Measurements from ENCODE around the gene GARIN5B. TPM values are rescaled to one million over a fixed set of nuclear protein-coding genes. Genes with fewer than 3 reads are reported as not detected.

Gene GARIN5B
- total and polyA plus RNA-seq, 2 experiments from 2014 or later: not detected

DNA sequence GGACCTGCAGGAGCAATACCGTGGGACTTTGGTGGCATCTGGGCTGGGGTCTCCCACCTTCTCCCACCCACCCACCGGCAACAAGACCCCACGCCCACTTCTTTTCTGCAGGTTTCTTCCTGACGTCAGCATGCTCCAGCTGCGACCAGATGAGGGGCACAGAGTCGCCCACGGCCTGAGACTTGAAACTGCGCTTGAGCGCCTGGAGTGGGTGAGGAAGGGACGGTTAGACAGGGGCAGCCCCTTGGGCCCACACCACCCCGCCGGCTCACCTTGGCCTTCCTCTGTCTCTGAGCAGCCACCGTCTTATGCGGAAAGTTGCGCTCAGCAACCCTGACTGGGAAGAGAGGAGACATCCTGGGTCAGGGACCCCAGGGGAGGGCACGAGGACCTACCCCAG lies 2.2 kb downstream of the GARIN5B start:
- Mint-ChIP-seq H3K27me3 (ENCODE audit: insufficient read depth, low read depth, poor library complexity) (peaks cover 32% of the 10 kb centered on the region), H3K4me1 (peaks cover 9% of the 10 kb centered on the region; the same call in 2 of the 3 replicates)

More for the DNA sequence above, 2.2 kb downstream of the GARIN5B start:
- Histone ChIP-seq H2AFZ (no peak overlapping the region), H4K20me1 (replicated peaks; ENCODE audit: insufficient read depth) (no peaks in the 10 kb centered on the region), H3K27ac (ENCODE audit: low read depth) (no peak overlapping the region), H3K9me2 (ENCODE audit: insufficient read depth) (no peaks in the 10 kb centered on the region), H3K4me2 (no peak overlapping the region), H3K4me3 (no peak overlapping the region), H3F3A (replicated peaks; ENCODE audit: low read depth) (peaks cover under 1% of the 10 kb centered on the region; the same call in 1 of the 2 replicates), H3K27me3 (ENCODE audit: insufficient read depth) (peaks cover 24% of the 10 kb centered on the region), H3K36me3 (ENCODE audit: insufficient read depth) (no peaks in the 10 kb centered on the region), H3K4me1 (ENCODE audit: insufficient read depth) (no peaks in the 10 kb centered on the region), H3K79me2 (replicated peaks; ENCODE audit: insufficient read depth) (no peaks in the 10 kb centered on the region)
- no peak overlapping the region for H3K4me3 Mint-ChIP-seq
- TF ChIP-seq, protein P1, sequence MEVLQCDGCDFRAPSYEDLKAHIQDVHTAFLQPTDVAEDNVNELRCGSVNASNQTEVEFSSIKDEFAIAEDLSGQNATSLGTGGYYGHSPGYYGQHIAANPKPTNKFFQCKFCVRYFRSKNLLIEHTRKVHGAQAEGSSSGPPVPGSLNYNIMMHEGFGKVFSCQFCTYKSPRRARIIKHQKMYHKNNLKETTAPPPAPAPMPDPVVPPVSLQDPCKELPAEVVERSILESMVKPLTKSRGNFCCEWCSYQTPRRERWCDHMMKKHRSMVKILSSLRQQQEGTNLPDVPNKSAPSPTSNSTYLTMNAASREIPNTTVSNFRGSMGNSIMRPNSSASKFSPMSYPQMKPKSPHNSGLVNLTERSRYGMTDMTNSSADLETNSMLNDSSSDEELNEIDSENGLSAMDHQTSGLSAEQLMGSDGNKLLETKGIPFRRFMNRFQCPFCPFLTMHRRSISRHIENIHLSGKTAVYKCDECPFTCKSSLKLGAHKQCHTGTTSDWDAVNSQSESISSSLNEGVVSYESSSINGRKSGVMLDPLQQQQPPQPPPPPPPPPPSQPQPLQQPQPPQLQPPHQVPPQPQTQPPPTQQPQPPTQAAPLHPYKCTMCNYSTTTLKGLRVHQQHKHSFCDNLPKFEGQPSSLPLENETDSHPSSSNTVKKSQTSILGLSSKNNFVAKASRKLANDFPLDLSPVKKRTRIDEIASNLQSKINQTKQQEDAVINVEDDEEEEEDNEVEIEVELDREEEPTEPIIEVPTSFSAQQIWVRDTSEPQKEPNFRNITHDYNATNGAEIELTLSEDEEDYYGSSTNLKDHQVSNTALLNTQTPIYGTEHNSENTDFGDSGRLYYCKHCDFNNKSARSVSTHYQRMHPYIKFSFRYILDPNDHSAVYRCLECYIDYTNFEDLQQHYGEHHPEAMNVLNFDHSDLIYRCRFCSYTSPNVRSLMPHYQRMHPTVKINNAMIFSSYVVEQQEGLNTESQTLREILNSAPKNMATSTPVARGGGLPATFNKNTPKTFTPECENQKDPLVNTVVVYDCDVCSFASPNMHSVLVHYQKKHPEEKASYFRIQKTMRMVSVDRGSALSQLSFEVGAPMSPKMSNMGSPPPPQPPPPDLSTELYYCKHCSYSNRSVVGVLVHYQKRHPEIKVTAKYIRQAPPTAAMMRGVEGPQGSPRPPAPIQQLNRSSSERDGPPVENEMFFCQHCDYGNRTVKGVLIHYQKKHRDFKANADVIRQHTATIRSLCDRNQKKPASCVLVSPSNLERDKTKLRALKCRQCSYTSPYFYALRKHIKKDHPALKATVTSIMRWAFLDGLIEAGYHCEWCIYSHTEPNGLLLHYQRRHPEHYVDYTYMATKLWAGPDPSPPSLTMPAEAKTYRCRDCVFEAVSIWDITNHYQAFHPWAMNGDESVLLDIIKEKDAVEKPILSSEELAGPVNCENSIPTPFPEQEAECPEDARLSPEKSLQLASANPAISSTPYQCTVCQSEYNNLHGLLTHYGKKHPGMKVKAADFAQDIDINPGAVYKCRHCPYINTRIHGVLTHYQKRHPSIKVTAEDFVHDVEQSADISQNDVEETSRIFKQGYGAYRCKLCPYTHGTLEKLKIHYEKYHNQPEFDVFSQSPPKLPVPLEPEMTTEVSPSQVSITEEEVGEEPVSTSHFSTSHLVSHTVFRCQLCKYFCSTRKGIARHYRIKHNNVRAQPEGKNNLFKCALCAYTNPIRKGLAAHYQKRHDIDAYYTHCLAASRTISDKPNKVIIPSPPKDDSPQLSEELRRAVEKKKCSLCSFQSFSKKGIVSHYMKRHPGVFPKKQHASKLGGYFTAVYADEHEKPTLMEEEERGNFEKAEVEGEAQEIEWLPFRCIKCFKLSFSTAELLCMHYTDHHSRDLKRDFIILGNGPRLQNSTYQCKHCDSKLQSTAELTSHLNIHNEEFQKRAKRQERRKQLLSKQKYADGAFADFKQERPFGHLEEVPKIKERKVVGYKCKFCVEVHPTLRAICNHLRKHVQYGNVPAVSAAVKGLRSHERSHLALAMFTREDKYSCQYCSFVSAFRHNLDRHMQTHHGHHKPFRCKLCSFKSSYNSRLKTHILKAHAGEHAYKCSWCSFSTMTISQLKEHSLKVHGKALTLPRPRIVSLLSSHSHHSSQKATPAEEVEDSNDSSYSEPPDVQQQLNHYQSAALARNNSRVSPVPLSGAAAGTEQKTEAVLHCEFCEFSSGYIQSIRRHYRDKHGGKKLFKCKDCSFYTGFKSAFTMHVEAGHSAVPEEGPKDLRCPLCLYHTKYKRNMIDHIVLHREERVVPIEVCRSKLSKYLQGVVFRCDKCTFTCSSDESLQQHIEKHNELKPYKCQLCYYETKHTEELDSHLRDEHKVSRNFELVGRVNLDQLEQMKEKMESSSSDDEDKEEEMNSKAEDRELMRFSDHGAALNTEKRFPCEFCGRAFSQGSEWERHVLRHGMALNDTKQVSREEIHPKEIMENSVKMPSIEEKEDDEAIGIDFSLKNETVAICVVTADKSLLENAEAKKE (CRISPR knock-in tag; IDR thresholded peaks at IDR 0.05): no peak
- TF ChIP-seq ZNF114 (CRISPR knock-in tag; IDR thresholded peaks at IDR 0.05): no peak
- no peak for TF ChIP-seq ETS1 (IDR thresholded peaks at IDR 0.05)
- no peak for TF ChIP-seq NANOG (IDR thresholded peaks at IDR 0.05; ENCODE audit: borderline replicate concordance)
- TF ChIP-seq EZH2phosphoT487 (IDR thresholded peaks at IDR 0.05; ENCODE audit: unreplicated experiment): no peak
- no peak for TF ChIP-seq CREB1 (CRISPR knock-in tag; IDR thresholded peaks at IDR 0.05; ENCODE audit: low read depth)
- TF ChIP-seq, protein P2, sequence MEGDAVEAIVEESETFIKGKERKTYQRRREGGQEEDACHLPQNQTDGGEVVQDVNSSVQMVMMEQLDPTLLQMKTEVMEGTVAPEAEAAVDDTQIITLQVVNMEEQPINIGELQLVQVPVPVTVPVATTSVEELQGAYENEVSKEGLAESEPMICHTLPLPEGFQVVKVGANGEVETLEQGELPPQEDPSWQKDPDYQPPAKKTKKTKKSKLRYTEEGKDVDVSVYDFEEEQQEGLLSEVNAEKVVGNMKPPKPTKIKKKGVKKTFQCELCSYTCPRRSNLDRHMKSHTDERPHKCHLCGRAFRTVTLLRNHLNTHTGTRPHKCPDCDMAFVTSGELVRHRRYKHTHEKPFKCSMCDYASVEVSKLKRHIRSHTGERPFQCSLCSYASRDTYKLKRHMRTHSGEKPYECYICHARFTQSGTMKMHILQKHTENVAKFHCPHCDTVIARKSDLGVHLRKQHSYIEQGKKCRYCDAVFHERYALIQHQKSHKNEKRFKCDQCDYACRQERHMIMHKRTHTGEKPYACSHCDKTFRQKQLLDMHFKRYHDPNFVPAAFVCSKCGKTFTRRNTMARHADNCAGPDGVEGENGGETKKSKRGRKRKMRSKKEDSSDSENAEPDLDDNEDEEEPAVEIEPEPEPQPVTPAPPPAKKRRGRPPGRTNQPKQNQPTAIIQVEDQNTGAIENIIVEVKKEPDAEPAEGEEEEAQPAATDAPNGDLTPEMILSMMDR (conservative IDR thresholded peaks at IDR 0.05; ENCODE audit: low read depth in 2 of 2): no peak
- TF ChIP-seq ZNF331 (CRISPR knock-in tag; IDR thresholded peaks at IDR 0.05; ENCODE audit: low read depth): no peak
- no peak for TF ChIP-seq STAT1 (IDR thresholded peaks at IDR 0.05; ENCODE audit: unreplicated experiment)
- TF ChIP-seq POLR2AphosphoS5 (IDR thresholded peaks at IDR 0.05; ENCODE audit: low read depth): no peak
- TF ChIP-seq EZH2 (IDR thresholded peaks at IDR 0.05; ENCODE audit: low read depth, unreplicated experiment): no peak
- TF ChIP-seq JUNB (IDR thresholded peaks at IDR 0.05; ENCODE audit: unreplicated experiment): no peak
- no peak for TF ChIP-seq REST (IDR thresholded peaks at IDR 0.05; ENCODE audit: unreplicated experiment)
- H3K9me3 Mint-ChIP-seq: no peaks in the 10 kb centered on the region
- DNase-seq (ENCODE audit: low spot score) (no peak), ATAC-seq (no peak)
- H3K27ac Mint-ChIP-seq: no peak overlapping the region
- H3K36me3 Mint-ChIP-seq (ENCODE audit: low read depth): no peaks in the 10 kb centered on the region
